GM13976 (cell line): ENCODE results near the gene TADA2A.
"Not testable (repeated sequence)": the region's sequence is repeated elsewhere in the genome, so short reads cannot be mapped to it uniquely, and the experiment has no call there.

Experiments
- DNase-seq: peaks from one replicate; pipeline ENCODE4 v3.0.0; 2012; ENCODE audit warnings: low spot score
- CTCF ChIP-seq: IDR thresholded peaks from 2 replicates; pipeline ENCODE4 v1.5.1; 2012; ENCODE audit warnings: borderline replicate concordance, mild to moderate bottlenecking; ENCODE audit not compliant: insufficient read depth; ENCODE audit errors: extremely low read depth, missing control alignments, control extremely low read depth
- in situ Hi-C: fragments of 300-500 bp; cut with MboI; formaldehyde crosslinking; loops from one replicate; pipeline ENCODE4 v1.12.0; 2022; ENCODE audit warnings: low sequenced_read_pairs, mixed read lengths, inconsistent platforms; ENCODE audit not compliant: unreplicated experiment

The TADA2A gene

GRCh38 chr17:37510056-37510455, 103.4 kb downstream of the TADA2A start:
- in situ Hi-C loops, result no loop called here
- DNase-seq, result no peak
- no peak for TF ChIP-seq CTCF

DNA sequence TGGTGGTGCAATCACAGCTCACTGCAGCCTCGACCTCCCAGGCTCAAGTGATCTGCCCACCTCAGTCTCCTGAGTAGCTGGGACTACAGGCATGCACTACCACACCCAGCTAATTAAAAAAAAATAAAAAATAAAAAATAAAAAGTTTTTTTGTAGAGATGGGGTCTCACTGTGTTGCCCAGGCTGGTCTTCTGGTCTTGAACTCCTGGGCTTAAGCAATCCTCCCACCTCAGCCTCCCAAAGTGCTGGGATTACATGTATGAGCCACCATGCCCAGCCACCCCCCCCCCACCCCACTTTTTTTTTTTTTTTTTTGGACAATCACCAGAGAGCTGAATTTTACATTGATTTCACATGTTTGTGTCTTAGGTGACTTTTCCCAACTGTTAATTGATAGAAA, 105.0 kb downstream of the TADA2A start:
- DNase-seq, in situ Hi-C loops: not testable (repeated sequence)

GRCh38 chr17:37512442-37513068, 105.9 kb downstream of the TADA2A start:
- TF ChIP-seq CTCF, result no peak
- in situ Hi-C loops, result no loop called here

GRCh38 chr17:37513711-37514110, 107.0 kb downstream of the TADA2A start:
- DNase-seq, result no peak
- in situ Hi-C loops, result no loop called here
- TF ChIP-seq CTCF, result no peak

More at GRCh38 chr17:37512442-37513068, 105.9 kb downstream of the TADA2A start:
- no peak for DNase-seq

- in situ Hi-C loops, result no loop called here
- no peak for TF ChIP-seq CTCF
- DNase-seq, result no peak
Measured at GRCh38 chr17:37516127-37516571, 109.5 kb downstream of the TADA2A start.

- in situ Hi-C loops, result no loop called here
- no peak for DNase-seq
- no peak for TF ChIP-seq CTCF
Measured at GRCh38 chr17:37517881-37518280, 111.2 kb downstream of the TADA2A start.

GRCh38 chr17:37518826-37519225, 112.1 kb downstream of the TADA2A start:
- in situ Hi-C loops, result no loop called here
- DNase-seq, result no peak
- TF ChIP-seq CTCF, result no peak
